CD14-positive monocyte (primary cell): ENCODE data around the gene SLC9A4. TPM values are rescaled to one million over a fixed set of nuclear protein-coding genes. Genes with fewer than 3 reads are reported as not detected.

ENCODE experiments used
- DNase-seq, 3 donors: peaks; one replicate each; pipeline ENCODE4 v3.0.0-alpha.2; 2011 to 2022
- H2AFZ ChIP-seq: 2 replicates; pipeline ENCODE4 v1.6.0; 2012; ENCODE audit warnings: mild to moderate bottlenecking, low read depth, low read length, inconsistent platforms; ENCODE audit not compliant: insufficient read depth, poor library complexity, severe bottlenecking
- H3K27ac ChIP-seq, 2 donors: 1 replicate in 1 of 2; 2 replicates in 1 of 2; pipeline ENCODE4 v1.5.1; 2012 to 2013; ENCODE audit warnings: low read length in 2 of 2, control low read depth in 1 of 2, inconsistent platforms in 1 of 2, low read depth in 1 of 2, mild to moderate bottlenecking in 1 of 2
- H3K27me3 ChIP-seq, 2 donors: one replicate each; pipeline versions ENCODE4 v1.6.0 to v1.6.1; 2011 to 2013; ENCODE audit warnings: low read length in 2 of 2; ENCODE audit not compliant: control insufficient read depth in 2 of 2, insufficient read depth in 2 of 2
- H3K36me3 ChIP-seq, 2 donors: replicated peaks in 1 of 2; 1 replicate in 1 of 2; 2 replicates in 1 of 2; pipeline versions ENCODE4 v1.5.1 to v1.6.1; 2012 to 2013; ENCODE audit warnings: low read length in 2 of 2, control low read depth in 1 of 2, inconsistent platforms in 1 of 2, mild to moderate bottlenecking in 1 of 2; ENCODE audit not compliant: insufficient read depth in 2 of 2, control insufficient read depth in 1 of 2
- H3K4me1 ChIP-seq, 2 donors: 1 replicate in 1 of 2; 2 replicates in 1 of 2; pipeline versions ENCODE4 v1.5.1 to v1.6.1; 2012 to 2013; ENCODE audit warnings: low read length in 2 of 2, control low read depth in 1 of 2, inconsistent platforms in 1 of 2, mild to moderate bottlenecking in 1 of 2, moderate library complexity in 1 of 2; ENCODE audit not compliant: insufficient read depth in 2 of 2, control insufficient read depth in 1 of 2
- H3K4me2 ChIP-seq: replicated peaks from 2 replicates; pipeline ENCODE3; 2012; ENCODE audit warnings: low read length, moderate library complexity, mild to moderate bottlenecking; ENCODE audit not compliant: poor library complexity, severe bottlenecking; ENCODE audit errors: extremely low read depth
- H3K4me3 ChIP-seq, 3 experiments: fragments of 200-600 bp in 1 of 3; sonication (generic) in 1 of 3; replicated peaks in 1 of 3; 1 replicate in 2 of 3; 2 replicates in 1 of 3; pipeline ENCODE4 v1.5.1; 2011 to 2013; ENCODE audit warnings: low read length in 3 of 3, mild to moderate bottlenecking in 3 of 3, control low read depth in 2 of 3, low read depth in 2 of 3, inconsistent platforms in 1 of 3, moderate library complexity in 1 of 3
- H3K79me2 ChIP-seq: 2 replicates; pipeline ENCODE4 v1.6.0; 2012; ENCODE audit warnings: mild to moderate bottlenecking, control low read depth, inconsistent platforms, low read length, moderate library complexity; ENCODE audit not compliant: insufficient read depth
- H3K9ac ChIP-seq: 2 replicates; pipeline ENCODE4 v1.6.0; 2017; ENCODE audit warnings: low read length, mild to moderate bottlenecking; ENCODE audit not compliant: insufficient read depth, poor library complexity, severe bottlenecking
- H3K9me3 ChIP-seq, 2 donors: replicated peaks in 1 of 2; 1 replicate in 1 of 2; 2 replicates in 1 of 2; pipeline versions ENCODE4 v1.5.1 to v1.6.1; 2012 to 2013; ENCODE audit warnings: low read length in 2 of 2, control low read depth in 1 of 2; ENCODE audit not compliant: control insufficient read depth in 1 of 2, insufficient read depth in 1 of 2
- H4K20me1 ChIP-seq: 2 replicates; pipeline ENCODE4 v1.6.0; 2012; ENCODE audit warnings: mild to moderate bottlenecking, low read length, control low read depth, moderate library complexity; ENCODE audit not compliant: insufficient read depth
- H3K27ac Mint-ChIP-seq, 7 donors: one replicate each; pipeline ENCODE4 v1.8.0; 2020; ENCODE audit warnings: mild to moderate bottlenecking in 7 of 7, mixed read lengths in 7 of 7, moderate library complexity in 6 of 7, inconsistent platforms in 2 of 7
- H3K27me3 Mint-ChIP-seq, 3 donors: one replicate each; pipeline ENCODE4 v1.8.0; 2021 to 2022; ENCODE audit warnings: low read depth in 3 of 3, mild to moderate bottlenecking in 3 of 3, mixed read lengths in 3 of 3, moderate library complexity in 3 of 3, inconsistent platforms in 1 of 3
- H3K36me3 Mint-ChIP-seq, 2 donors: one replicate each; pipeline ENCODE4 v1.8.0; 2020; ENCODE audit warnings: mixed read lengths in 2 of 2, inconsistent platforms in 1 of 2, mild to moderate bottlenecking in 1 of 2
- H3K4me1 Mint-ChIP-seq: one replicate; pipeline ENCODE4 v1.8.0; 2020; ENCODE audit warnings: mild to moderate bottlenecking, mixed read lengths
- H3K4me3 Mint-ChIP-seq, 2 donors: one replicate each; pipeline ENCODE4 v1.8.0; 2020; ENCODE audit warnings: mild to moderate bottlenecking in 2 of 2, mixed read lengths in 2 of 2, moderate library complexity in 1 of 2
- H3K9me3 Mint-ChIP-seq, 7 donors: one replicate each; pipeline ENCODE4 v1.8.0; 2020 to 2022; ENCODE audit warnings: mixed read lengths in 7 of 7, mild to moderate bottlenecking in 6 of 7, moderate library complexity in 6 of 7, inconsistent platforms in 2 of 7
- WGBS: methylation state at CpG from one replicate; pipeline ENCODE4 v1.1.5; 2013; ENCODE audit warnings: missing lambda C conversion rate; ENCODE audit not compliant: insufficient coverage; 5-methylcytosine and 5-hydroxymethylcytosine counted together
- intact Hi-C, 2 donors: fragments of 100-400 bp; cut with micrococcal nuclease; formaldehyde crosslinking; loops; one replicate each; pipeline versions ENCODE4 v1.15.0 to v1.15.1; 2023
- polyA plus RNA-seq, 3 donors: library from polyadenylated mRNA; depleted of rRNA in 1 of 3; unstranded in 2 of 3; stranded (reverse) in 1 of 3; fragments of 300-500 nt in 2 of 3; fragments of >200 nt in 1 of 3; fragmentation: Illumina TruSeq in 2 of 3; gene quantifications; 1 replicate in 2 of 3; 2 replicates in 1 of 3; pipeline ENCODE4 v1.2.3, GENCODE V29; 2012 to 2021
- TF ChIP-seq, protein P1 (sequence below): fragments of 200-600 bp; IDR thresholded peaks from one replicate; pipeline ENCODE4 v1.8.0; 2022; ENCODE audit warnings: antibody characterized with exemption, mild to moderate bottlenecking

The SLC9A4 gene
- polyA plus RNA-seq, 3 donors, result not detected

DNA sequence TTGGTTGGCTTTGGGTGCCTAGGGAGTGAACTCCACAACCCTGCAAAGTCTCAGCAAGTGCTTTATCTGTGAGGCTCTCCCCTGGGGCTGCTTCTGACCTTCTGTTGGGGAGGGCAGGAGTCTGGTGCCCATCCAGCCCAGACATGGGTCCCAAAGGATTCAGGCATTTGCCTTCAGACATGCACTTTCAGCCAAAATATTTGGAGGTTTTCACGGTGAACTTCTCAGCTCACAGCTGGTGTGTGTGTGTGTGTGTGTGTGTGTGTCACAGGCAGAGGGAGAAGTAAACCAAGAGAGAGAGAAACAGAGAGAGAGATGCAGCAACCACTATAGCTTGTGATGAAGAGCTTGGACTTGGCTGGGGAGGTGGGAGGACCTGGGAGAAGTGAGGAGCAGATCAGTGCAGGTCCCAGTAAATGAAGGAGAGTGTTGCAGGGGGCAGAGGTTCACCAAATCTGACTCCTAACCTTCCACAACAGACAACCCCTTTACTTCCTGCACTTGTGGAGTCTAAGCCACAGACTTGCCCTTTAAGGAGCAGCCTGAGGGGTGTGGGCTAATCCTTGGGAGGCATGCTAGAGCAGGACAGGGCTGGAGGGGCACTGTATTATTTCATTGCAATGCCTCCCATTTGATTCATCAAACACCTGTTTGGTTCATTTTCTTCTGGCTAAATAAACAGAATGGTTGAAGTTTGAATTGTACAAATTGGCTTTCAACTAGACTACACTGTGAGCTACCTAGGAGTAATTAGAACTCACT lies 14.1 kb downstream of the SLC9A4 start:
- H3K4me3 Mint-ChIP-seq, result no peak overlapping the region
- no peak for DNase-seq
- intact Hi-C loops, result no loop called here
- H3K79me2 ChIP-seq, result no peaks in the 10 kb centered on the region
- H3K4me1 ChIP-seq, result no peaks in the 10 kb centered on the region
- no peak overlapping the region for H3K9ac ChIP-seq
- no CpG with 5 or more reads among the region's 1 CpG for WGBS
- H3K4me3 ChIP-seq, result no peak overlapping the region
- TF ChIP-seq, protein P1, sequence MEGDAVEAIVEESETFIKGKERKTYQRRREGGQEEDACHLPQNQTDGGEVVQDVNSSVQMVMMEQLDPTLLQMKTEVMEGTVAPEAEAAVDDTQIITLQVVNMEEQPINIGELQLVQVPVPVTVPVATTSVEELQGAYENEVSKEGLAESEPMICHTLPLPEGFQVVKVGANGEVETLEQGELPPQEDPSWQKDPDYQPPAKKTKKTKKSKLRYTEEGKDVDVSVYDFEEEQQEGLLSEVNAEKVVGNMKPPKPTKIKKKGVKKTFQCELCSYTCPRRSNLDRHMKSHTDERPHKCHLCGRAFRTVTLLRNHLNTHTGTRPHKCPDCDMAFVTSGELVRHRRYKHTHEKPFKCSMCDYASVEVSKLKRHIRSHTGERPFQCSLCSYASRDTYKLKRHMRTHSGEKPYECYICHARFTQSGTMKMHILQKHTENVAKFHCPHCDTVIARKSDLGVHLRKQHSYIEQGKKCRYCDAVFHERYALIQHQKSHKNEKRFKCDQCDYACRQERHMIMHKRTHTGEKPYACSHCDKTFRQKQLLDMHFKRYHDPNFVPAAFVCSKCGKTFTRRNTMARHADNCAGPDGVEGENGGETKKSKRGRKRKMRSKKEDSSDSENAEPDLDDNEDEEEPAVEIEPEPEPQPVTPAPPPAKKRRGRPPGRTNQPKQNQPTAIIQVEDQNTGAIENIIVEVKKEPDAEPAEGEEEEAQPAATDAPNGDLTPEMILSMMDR, result no peak
- no peaks in the 10 kb centered on the region for H3K36me3 Mint-ChIP-seq
- H3K27me3 ChIP-seq, result peaks cover 0 to 4% of the 10 kb centered on the region in 2 donors
- peaks cover 0 to 11% (median 6%) of the 10 kb centered on the region in 7 donors for H3K9me3 Mint-ChIP-seq
- H2AFZ ChIP-seq, result no peak overlapping the region
- H3K9me3 ChIP-seq, result peaks cover 0 to 3% of the 10 kb centered on the region in 2 donors
- peak overlapping the region in 1 of 7 donors; percentile 45 for H3K27ac Mint-ChIP-seq
- H3K4me1 Mint-ChIP-seq, result peaks cover 9% of the 10 kb centered on the region
- H3K4me2 ChIP-seq, result no peak overlapping the region
- H3K36me3 ChIP-seq, result no peaks in the 10 kb centered on the region
- H4K20me1 ChIP-seq, result no peaks in the 10 kb centered on the region
- no peak overlapping the region for H3K27ac ChIP-seq
- H3K27me3 Mint-ChIP-seq, result peaks cover 8 to 19% (median 15%) of the 10 kb centered on the region in 3 donors

DNA sequence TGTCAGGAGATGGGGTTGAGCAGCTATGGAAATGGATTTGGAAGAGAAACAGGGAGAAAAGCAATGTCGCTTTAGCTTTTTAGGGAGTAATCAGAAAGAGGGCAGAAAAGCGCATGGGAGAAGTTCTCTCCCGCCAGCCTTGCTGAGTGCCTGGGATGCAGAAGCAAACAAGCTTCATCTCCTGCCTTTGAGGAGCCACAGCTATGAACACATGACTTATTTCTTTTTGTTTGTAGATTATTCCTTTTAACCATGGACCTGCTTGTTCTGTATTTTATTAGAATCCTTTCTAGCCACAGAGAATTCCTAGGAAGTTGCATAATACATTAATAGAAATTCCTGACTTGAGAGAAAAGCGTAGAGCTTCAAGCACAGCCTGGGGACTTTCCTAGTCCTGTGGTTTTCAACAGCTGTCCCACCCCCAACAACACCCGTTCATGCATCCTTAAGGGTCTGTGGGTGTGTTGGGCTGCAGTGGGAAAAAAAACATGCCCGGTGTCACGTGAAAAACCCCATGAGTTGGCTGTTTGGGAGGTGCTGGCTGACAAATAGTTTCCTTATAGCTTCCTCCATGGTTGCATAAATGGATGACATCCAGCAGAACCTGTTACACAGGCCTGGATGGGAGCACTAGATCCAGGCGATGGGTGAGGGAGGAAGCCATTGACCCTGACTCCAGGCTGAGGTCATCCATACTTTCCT lies 14.9 kb downstream of the SLC9A4 start:
- no peak overlapping the region for H2AFZ ChIP-seq
- TF ChIP-seq, protein P1, result no peak
- H3K27ac ChIP-seq, result no peak overlapping the region
- H3K36me3 ChIP-seq, result no peaks in the 10 kb centered on the region
- H3K79me2 ChIP-seq, result no peaks in the 10 kb centered on the region
- Mint-ChIP-seq H3K4me1 (peaks cover 9% of the 10 kb centered on the region), H3K4me3 (no peak overlapping the region), H3K36me3 (no peaks in the 10 kb centered on the region), H3K27me3 (peaks cover 8 to 19% (median 15%) of the 10 kb centered on the region in 3 donors), H3K9me3 (peaks cover 0 to 13% (median 8%) of the 10 kb centered on the region in 7 donors), H3K27ac (peak overlapping the region in 1 of 7 donors; percentile 18)
- 42% methylated on average over 5 of the region's 8 CpGs for WGBS
- H3K4me2 ChIP-seq, result no peak overlapping the region
- intact Hi-C loops, result no loop called here
- peaks cover 0 to 4% of the 10 kb centered on the region in 2 donors for H3K27me3 ChIP-seq
- no peaks in the 10 kb centered on the region for H4K20me1 ChIP-seq
- H3K9me3 ChIP-seq, result peaks cover 0 to 7% of the 10 kb centered on the region in 2 donors
- H3K9ac ChIP-seq, result no peak overlapping the region
- DNase-seq, result peak in 1 of 3 donors; percentile 33
- H3K4me1 ChIP-seq, result no peaks in the 10 kb centered on the region
- no peak overlapping the region for H3K4me3 ChIP-seq
